ENCODE measurements around the gene P2RY14. TPM values are rescaled to one million over a fixed set of nuclear protein-coding genes. Genes with fewer than 3 reads are reported as not detected.

Gene P2RY14
- total RNA-seq, 1 experiment from 2014 or later, result not detected

- H3K36me3 Mint-ChIP-seq (ENCODE audit: insufficient read depth, unreplicated experiment), result no peaks in the 10 kb centered on the region
- no peaks in the 10 kb centered on the region for H3K9me3 ChIP-seq
- no peaks in the 10 kb centered on the region for H3K36me3 ChIP-seq (ENCODE audit: control insufficient read depth, insufficient read depth, low read length)
- no peak for DNase-seq
- no peak overlapping the region for H3K27ac Mint-ChIP-seq (ENCODE audit: unreplicated experiment)
- no peaks in the 10 kb centered on the region for H3K27me3 ChIP-seq (replicated peaks; ENCODE audit: control insufficient read depth, insufficient read depth, low read length)
- H3K4me1 ChIP-seq, result peaks cover 18% of the 10 kb centered on the region
- H3K27me3 Mint-ChIP-seq (ENCODE audit: insufficient read depth, unreplicated experiment), result no peaks in the 10 kb centered on the region
- no TSS peak for BruUV-seq (replicated peaks)
- intact Hi-C loops (cut with micrococcal nuclease; ENCODE audit: unreplicated experiment), result loop anchor here (5.0 kb wide), 1 partner anchor 47 kb away; no protein-coding TSS in a partner anchor
- no peak for TF ChIP-seq CTCF (IDR thresholded peaks at IDR 0.05; ENCODE audit: insufficient read depth in 1 of 2, low read depth in 1 of 2, low read length in 1 of 2, severe bottlenecking in 1 of 2, unreplicated experiment in 1 of 2)
- no peaks in the 10 kb centered on the region for H3K9me3 Mint-ChIP-seq (ENCODE audit: unreplicated experiment)
- ChIA-PET POLR2A (no interaction called here), CTCF (no interaction called here)
- H3K4me1 Mint-ChIP-seq (ENCODE audit: low read depth, unreplicated experiment), result peaks cover 7% of the 10 kb centered on the region
- H3K4me3 Mint-ChIP-seq (ENCODE audit: unreplicated experiment), result no peak overlapping the region
- H3K4me3 ChIP-seq (ENCODE audit: low read depth, low read length), result no peak overlapping the region
These were observed 64.5 kb downstream of the P2RY14 start for GRCh38 chr3:151213881-151214280.

- no peak for DNase-seq
- no peaks in the 10 kb centered on the region for H3K36me3 ChIP-seq (ENCODE audit: control insufficient read depth, insufficient read depth, low read length)
- ChIA-PET POLR2A (no interaction called here), CTCF (no interaction called here)
- no TSS peak for BruUV-seq (replicated peaks)
- Mint-ChIP-seq H3K27ac (ENCODE audit: unreplicated experiment) (no peak overlapping the region), H3K4me1 (ENCODE audit: low read depth, unreplicated experiment) (peaks cover 7% of the 10 kb centered on the region), H3K27me3 (ENCODE audit: insufficient read depth, unreplicated experiment) (no peaks in the 10 kb centered on the region), H3K4me3 (ENCODE audit: unreplicated experiment) (no peak overlapping the region), H3K36me3 (ENCODE audit: insufficient read depth, unreplicated experiment) (no peaks in the 10 kb centered on the region), H3K9me3 (ENCODE audit: unreplicated experiment) (no peaks in the 10 kb centered on the region)
- no peak for TF ChIP-seq CTCF (IDR thresholded peaks at IDR 0.05; ENCODE audit: insufficient read depth in 1 of 2, low read depth in 1 of 2, low read length in 1 of 2, severe bottlenecking in 1 of 2, unreplicated experiment in 1 of 2)
- H3K9me3 ChIP-seq, result no peaks in the 10 kb centered on the region
- no peaks in the 10 kb centered on the region for H3K27me3 ChIP-seq (replicated peaks; ENCODE audit: control insufficient read depth, insufficient read depth, low read length)
- no peak overlapping the region for H3K4me3 ChIP-seq (ENCODE audit: low read depth, low read length)
- intact Hi-C loops (cut with micrococcal nuclease; ENCODE audit: unreplicated experiment), result loop anchor here (5.0 kb wide), 1 partner anchor 46 kb away; no protein-coding TSS in a partner anchor
- peaks cover 18% of the 10 kb centered on the region for H3K4me1 ChIP-seq
These were observed 65.2 kb downstream of the P2RY14 start for GRCh38 chr3:151213151-151213550.

- Mint-ChIP-seq H3K4me1 (ENCODE audit: low read depth, unreplicated experiment) (peaks cover 5% of the 10 kb centered on the region), H3K27ac (ENCODE audit: unreplicated experiment) (peak overlapping the region; percentile 72), H3K9me3 (ENCODE audit: unreplicated experiment) (no peaks in the 10 kb centered on the region), H3K36me3 (ENCODE audit: insufficient read depth, unreplicated experiment) (peaks cover 5% of the 10 kb centered on the region), H3K4me3 (ENCODE audit: unreplicated experiment) (no peak overlapping the region), H3K27me3 (ENCODE audit: insufficient read depth, unreplicated experiment) (no peaks in the 10 kb centered on the region)
- peak in 1 of 2 experiments; percentile 12 for TF ChIP-seq CTCF (IDR thresholded peaks at IDR 0.05; ENCODE audit: insufficient read depth in 1 of 2, low read depth in 1 of 2, low read length in 1 of 2, severe bottlenecking in 1 of 2, unreplicated experiment in 1 of 2)
- H3K4me1 ChIP-seq, result peaks cover 18% of the 10 kb centered on the region
- H3K9me3 ChIP-seq, result no peaks in the 10 kb centered on the region
- ChIA-PET CTCF (no interaction called here), POLR2A (no interaction called here)
- intact Hi-C loops (cut with micrococcal nuclease; ENCODE audit: unreplicated experiment), result loop anchor here (5.0 kb wide), 1 partner anchor 44 kb away; no protein-coding TSS in a partner anchor
- no peaks in the 10 kb centered on the region for H3K36me3 ChIP-seq (ENCODE audit: control insufficient read depth, insufficient read depth, low read length)
- H3K4me3 ChIP-seq (ENCODE audit: low read depth, low read length), result no peak overlapping the region
- DNase-seq, result no peak
- BruUV-seq (replicated peaks), result no TSS peak
- H3K27me3 ChIP-seq (replicated peaks; ENCODE audit: control insufficient read depth, insufficient read depth, low read length), result no peaks in the 10 kb centered on the region
These were observed 67.5 kb downstream of the P2RY14 start for GRCh38 chr3:151210676-151211381.
